Astrocyte of the cerebellum (primary cell): Measurements from ENCODE around the gene ADAT1.

ENCODE experiments used
- DNase-seq: peaks from one replicate; pipeline ENCODE4 v3.0.0-alpha.2; 2011; ENCODE audit warnings: low read depth
- H3K4me3 ChIP-seq: 2 replicates; pipeline ENCODE4 v1.5.1; 2011; ENCODE audit warnings: mild to moderate bottlenecking, low read depth, low read length, moderate library complexity
- CTCF ChIP-seq: IDR thresholded peaks from 2 replicates; pipeline ENCODE4 v1.5.1; 2012; ENCODE audit warnings: low read length, low read depth, moderate library complexity, mild to moderate bottlenecking; ENCODE audit errors: missing control alignments
- in situ Hi-C: cut with HindIII; loops from 2 replicates; pipeline ENCODE4 v1.10.0; 2017; ENCODE audit warnings: low sequenced_read_pairs

The ADAT1 gene

DNA sequence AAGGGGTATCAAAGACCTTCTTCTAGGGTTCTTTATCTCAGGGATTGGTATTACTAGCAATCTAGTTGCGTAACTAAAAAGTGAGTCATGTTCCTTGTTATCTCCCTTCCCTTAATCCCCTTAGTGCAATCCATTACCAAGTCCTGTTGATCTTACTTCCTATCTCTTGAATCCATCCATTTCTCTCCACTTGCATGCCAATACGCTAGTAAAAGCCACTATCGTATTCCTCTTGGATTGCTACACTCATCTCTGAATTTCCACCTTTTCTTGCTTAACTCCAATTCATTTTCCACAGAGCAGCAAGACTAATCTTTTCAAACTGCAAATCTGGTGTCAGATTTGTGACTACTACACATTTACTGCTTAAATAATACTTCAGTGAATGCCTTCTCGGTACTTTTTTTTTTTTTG is 1.8 kb upstream of the ADAT1 start:
- H3K4me3 ChIP-seq = no peak overlapping the region
- no peak for DNase-seq
- in situ Hi-C loops = no loop called here
- no peak for TF ChIP-seq CTCF

- peak; percentile 55 for TF ChIP-seq CTCF
- no peak for DNase-seq
- in situ Hi-C loops = no loop called here
- H3K4me3 ChIP-seq = no peak overlapping the region
These were observed 2.0 kb downstream of the ADAT1 start for GRCh38 chr16:75621170-75621477.

GRCh38 chr16:75620326-75621169 is 2.5 kb downstream of the ADAT1 start:
- TF ChIP-seq CTCF = no peak
- in situ Hi-C loops = no loop called here
- DNase-seq = no peak
- no peak overlapping the region for H3K4me3 ChIP-seq

DNA sequence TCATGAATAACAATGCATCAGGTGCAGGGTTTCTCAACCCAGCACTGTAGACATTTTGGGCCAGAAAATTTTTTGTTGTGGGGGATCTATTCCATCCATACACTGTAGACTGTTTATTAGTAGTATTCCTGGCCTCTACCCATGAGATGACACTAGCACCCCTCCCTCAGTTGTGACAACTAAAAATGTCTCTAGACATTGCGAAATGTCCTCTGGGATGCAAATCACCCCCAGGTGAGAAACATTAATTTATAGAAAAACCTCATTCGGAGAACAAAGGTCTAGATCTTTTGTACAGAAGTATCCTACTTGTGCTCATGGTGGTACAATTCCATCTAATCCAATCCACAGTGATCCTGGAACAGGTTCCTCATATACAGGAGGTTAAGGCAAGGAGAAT is 4.3 kb downstream of the ADAT1 start:
- in situ Hi-C loops = no loop called here
- H3K4me3 ChIP-seq = no peak overlapping the region
- TF ChIP-seq CTCF = no peak
- no peak for DNase-seq

- DNase-seq = no peak
- no peak overlapping the region for H3K4me3 ChIP-seq
- in situ Hi-C loops = no loop called here
- TF ChIP-seq CTCF = no peak
These were observed 6.0 kb downstream of the ADAT1 start for GRCh38 chr16:75617121-75617520.

- in situ Hi-C loops = no loop called here
- DNase-seq = no peak
- H3K4me3 ChIP-seq = no peak overlapping the region
- TF ChIP-seq CTCF = no peak
These were observed 6.5 kb downstream of the ADAT1 start for GRCh38 chr16:75616521-75617010.
